IPS-20b (cell line): ENCODE data around the gene OR2B3.
"Not testable (repeated sequence)": the region's sequence is repeated elsewhere in the genome, so short reads cannot be mapped to it uniquely, and the experiment has no call there.

Experiments
- H3K27ac ChIP-seq: one replicate; pipeline ENCODE4 v1.5.1; 2013; ENCODE audit warnings: low read length
- H3K27me3 ChIP-seq: 2 replicates; pipeline ENCODE4 v1.6.1; 2013; ENCODE audit warnings: mild to moderate bottlenecking, low read length, inconsistent platforms; ENCODE audit not compliant: insufficient read depth
- H3K36me3 ChIP-seq: 2 replicates; pipeline ENCODE4 v1.6.1; 2013; ENCODE audit warnings: low read depth, mild to moderate bottlenecking, inconsistent platforms, low read length, moderate library complexity; ENCODE audit not compliant: insufficient read depth
- H3K4me1 ChIP-seq: 2 replicates; pipeline ENCODE4 v1.6.1; 2013; ENCODE audit warnings: mild to moderate bottlenecking, control low read depth, inconsistent platforms, low read length, moderate library complexity; ENCODE audit not compliant: insufficient read depth
- H3K4me3 ChIP-seq: 2 replicates; pipeline ENCODE4 v1.5.1; 2013; ENCODE audit warnings: mild to moderate bottlenecking, low read length, inconsistent platforms
- H3K9ac ChIP-seq: 2 replicates; pipeline ENCODE4 v1.6.1; 2013; ENCODE audit warnings: low read depth, mild to moderate bottlenecking, inconsistent platforms, low read length, moderate library complexity
- H3K9me3 ChIP-seq: 2 replicates; pipeline ENCODE4 v1.6.1; 2013; ENCODE audit warnings: mild to moderate bottlenecking, low read depth, low read length, inconsistent platforms; ENCODE audit not compliant: insufficient read depth

The OR2B3 gene, protein sequence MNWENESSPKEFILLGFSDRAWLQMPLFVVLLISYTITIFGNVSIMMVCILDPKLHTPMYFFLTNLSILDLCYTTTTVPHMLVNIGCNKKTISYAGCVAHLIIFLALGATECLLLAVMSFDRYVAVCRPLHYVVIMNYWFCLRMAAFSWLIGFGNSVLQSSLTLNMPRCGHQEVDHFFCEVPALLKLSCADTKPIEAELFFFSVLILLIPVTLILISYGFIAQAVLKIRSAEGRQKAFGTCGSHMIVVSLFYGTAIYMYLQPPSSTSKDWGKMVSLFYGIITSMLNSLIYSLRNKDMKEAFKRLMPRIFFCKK

DNA sequence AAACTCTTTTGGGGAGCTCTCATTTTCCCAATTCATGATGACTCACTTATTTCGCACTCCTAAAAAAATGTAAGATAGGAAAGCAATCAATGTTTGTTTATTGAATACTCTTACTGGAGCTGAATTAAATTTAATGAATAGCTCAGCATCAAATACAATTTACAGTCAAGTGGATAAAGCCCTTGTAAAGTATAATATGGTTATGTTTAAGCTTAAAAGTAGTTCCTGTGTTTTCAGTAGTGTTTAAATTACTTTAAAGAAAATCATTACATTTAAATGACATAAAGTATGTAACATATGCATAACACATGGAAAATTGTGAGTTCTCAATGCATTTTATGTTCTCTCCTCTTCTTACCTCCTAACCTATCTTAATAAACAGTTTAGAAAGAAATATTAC is at the start of gene OR2B3:
TSS of gene OR2B3 (minus strand) at position 101 of the 400 bp plus-strand sequence. CDS start at position 36, 65 bp downstream.
- Histone ChIP-seq H3K9ac (no peak within 1 kb of the TSS), H3K4me1 (no peaks in the 10 kb centered on the region), H3K4me3 (no peak within 1 kb of the TSS), H3K9me3 (no peaks in the 10 kb centered on the region), H3K36me3 (no peaks in the 10 kb centered on the region), H3K27me3 (no peaks in the 10 kb centered on the region), H3K27ac (no peak within 1 kb of the TSS)

DNA sequence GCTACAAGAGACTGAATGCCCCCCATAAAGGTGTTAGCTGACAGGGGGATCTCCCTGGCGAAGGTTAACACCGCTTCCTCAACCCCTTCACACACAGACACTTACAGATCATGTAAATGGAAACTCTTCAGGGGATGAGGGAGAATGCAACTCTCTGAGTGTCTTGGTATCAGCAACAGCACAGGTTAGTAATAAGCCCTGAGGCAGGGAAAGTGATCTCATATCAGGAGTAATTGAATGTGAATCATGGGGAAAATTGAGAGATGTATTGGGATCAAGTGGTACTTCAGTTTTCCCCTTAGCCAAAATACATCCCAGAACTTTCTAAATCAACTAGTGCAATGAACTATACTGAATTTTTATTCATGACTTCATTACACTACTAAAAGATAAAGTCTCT is 44.6 kb upstream of the OR2B3 start:
- Histone ChIP-seq H3K27me3 (no peaks in the 10 kb centered on the region), H3K9me3 (no peaks in the 10 kb centered on the region), H3K36me3 (no peaks in the 10 kb centered on the region), H3K4me3 (no peak overlapping the region), H3K9ac (no peak overlapping the region), H3K27ac (no peak overlapping the region), H3K4me1 (no peaks in the 10 kb centered on the region)

GRCh38 chr6:29130644-29131043 is 43.5 kb upstream of the OR2B3 start:
- Histone ChIP-seq H3K27me3 (no peaks in the 10 kb centered on the region), H3K9me3 (no peaks in the 10 kb centered on the region), H3K4me1 (no peaks in the 10 kb centered on the region), H3K9ac (no peak overlapping the region), H3K36me3 (no peaks in the 10 kb centered on the region), H3K4me3 (no peak overlapping the region), H3K27ac (no peak overlapping the region)

GRCh38 chr6:29129326-29130012 is 42.4 kb upstream of the OR2B3 start:
- Histone ChIP-seq H3K9ac (no peak overlapping the region), H3K4me3 (no peak overlapping the region), H3K36me3 (no peaks in the 10 kb centered on the region), H3K27ac (no peak overlapping the region), H3K27me3 (no peaks in the 10 kb centered on the region), H3K4me1 (no peaks in the 10 kb centered on the region), H3K9me3 (no peaks in the 10 kb centered on the region)

DNA sequence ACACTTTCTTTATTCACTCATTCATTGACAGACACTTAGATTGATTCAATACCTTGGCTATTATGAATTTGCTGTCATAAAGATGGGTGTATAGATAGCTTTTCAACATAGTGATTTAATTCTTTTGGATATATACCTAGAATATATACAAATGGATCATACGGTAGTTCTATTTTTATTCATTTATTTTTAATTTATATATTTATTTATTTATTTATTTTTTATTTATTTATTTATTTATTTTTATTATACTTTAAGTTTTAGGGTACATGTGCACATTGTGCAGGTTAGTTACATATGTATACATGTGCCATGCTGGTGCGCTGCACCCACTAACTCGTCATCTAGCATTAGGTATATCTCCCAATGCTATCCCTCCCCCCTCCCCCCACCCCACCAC is 27.9 kb upstream of the OR2B3 start:
- H3K9me3 ChIP-seq, H3K27me3 ChIP-seq, H3K4me1 ChIP-seq, H3K36me3 ChIP-seq, H3K9ac ChIP-seq, H3K4me3 ChIP-seq, H3K27ac ChIP-seq: not testable (repeated sequence)

DNA sequence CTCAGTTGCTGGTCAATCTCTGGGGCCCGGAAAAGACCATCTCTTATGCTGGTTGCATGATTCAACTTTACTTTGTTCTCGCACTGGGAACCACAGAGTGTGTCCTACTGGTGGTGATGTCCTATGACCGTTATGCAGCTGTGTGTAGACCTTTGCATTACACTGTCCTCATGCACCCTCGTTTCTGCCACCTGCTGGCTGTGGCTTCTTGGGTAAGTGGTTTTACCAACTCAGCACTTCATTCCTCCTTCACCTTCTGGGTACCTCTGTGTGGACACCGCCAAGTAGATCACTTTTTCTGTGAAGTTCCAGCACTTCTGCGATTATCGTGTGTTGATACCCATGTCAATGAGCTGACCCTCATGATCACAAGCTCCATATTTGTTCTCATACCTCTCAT is 25.0 kb upstream of the OR2B3 start:
- no peaks in the 10 kb centered on the region for H3K9me3 ChIP-seq
- H3K4me3 ChIP-seq = no peak overlapping the region
- H3K36me3 ChIP-seq = no peaks in the 10 kb centered on the region
- no peak overlapping the region for H3K9ac ChIP-seq
- H3K27ac ChIP-seq = no peak overlapping the region
- no peaks in the 10 kb centered on the region for H3K27me3 ChIP-seq
- no peaks in the 10 kb centered on the region for H3K4me1 ChIP-seq

DNA sequence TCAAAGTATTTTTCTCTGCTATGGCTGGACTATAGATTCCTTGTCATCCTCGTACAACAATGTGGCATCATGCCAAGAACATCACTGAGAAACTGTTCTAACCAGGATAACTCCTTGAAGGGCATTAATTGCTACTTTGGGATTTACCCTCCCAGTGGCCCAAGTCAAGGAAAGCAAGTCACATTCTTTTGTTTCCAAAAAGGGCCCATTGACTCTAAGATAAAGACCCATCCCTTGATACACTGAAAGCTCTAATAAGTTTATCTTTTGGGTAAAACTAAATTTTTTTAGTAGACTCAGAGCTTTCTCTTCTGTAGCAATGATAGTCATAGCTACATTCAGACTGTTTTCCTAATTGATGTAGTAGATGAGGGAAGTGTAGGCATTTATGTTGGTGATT is 20.6 kb upstream of the OR2B3 start, which contains the start of gene OR2J3:
TSS of gene OR2J3 (plus strand) at position 301 of the 400 bp plus-strand sequence. CDS start 3,833 bp downstream, outside the sequence.
- Histone ChIP-seq H3K4me1 (no peaks in the 10 kb centered on the region), H3K27ac (no peak within 1 kb of the TSS), H3K27me3 (no peaks in the 10 kb centered on the region), H3K36me3 (no peaks in the 10 kb centered on the region), H3K9me3 (no peaks in the 10 kb centered on the region), H3K9ac (no peak within 1 kb of the TSS), H3K4me3 (no peak within 1 kb of the TSS)

- H3K27me3 ChIP-seq = no peaks in the 10 kb centered on the region
- no peaks in the 10 kb centered on the region for H3K9me3 ChIP-seq
- H3K4me3 ChIP-seq = no peak within 1 kb of the TSS
- H3K4me1 ChIP-seq = no peaks in the 10 kb centered on the region
- no peak within 1 kb of the TSS for H3K27ac ChIP-seq
- no peak within 1 kb of the TSS for H3K9ac ChIP-seq
- no peaks in the 10 kb centered on the region for H3K36me3 ChIP-seq
These were observed 12.1 kb upstream of the OR2B3 start, which contains the start of gene OR2J1 for GRCh38 chr6:29099190-29099589. OR2J1 (plus strand) TSS chr6:29099490; CDS start chr6:29100943, 1,453 bp downstream.

DNA sequence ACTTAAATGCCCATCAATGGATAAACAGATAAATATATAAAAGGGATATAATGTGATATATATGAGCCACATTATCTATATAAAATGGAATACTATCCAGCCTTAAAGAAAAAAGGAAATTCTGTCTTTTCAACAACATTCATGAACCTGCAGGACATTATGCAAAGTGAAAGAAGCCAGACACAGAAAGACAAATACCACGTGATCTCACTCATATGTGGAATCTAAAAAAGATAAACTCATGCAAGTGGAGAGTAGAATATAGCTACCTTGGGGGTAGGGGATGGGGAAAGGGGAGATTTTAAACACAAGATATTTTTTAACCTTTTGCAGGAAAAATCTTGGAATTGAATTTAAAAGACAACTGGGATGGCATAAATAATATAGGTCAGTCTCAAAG is 10.7 kb upstream of the OR2B3 start:
- H3K27ac ChIP-seq = no peak overlapping the region
- H3K4me3 ChIP-seq = no peak overlapping the region
- no peak overlapping the region for H3K9ac ChIP-seq
- no peaks in the 10 kb centered on the region for H3K36me3 ChIP-seq
- H3K27me3 ChIP-seq = no peaks in the 10 kb centered on the region
- no peaks in the 10 kb centered on the region for H3K4me1 ChIP-seq
- no peaks in the 10 kb centered on the region for H3K9me3 ChIP-seq

DNA sequence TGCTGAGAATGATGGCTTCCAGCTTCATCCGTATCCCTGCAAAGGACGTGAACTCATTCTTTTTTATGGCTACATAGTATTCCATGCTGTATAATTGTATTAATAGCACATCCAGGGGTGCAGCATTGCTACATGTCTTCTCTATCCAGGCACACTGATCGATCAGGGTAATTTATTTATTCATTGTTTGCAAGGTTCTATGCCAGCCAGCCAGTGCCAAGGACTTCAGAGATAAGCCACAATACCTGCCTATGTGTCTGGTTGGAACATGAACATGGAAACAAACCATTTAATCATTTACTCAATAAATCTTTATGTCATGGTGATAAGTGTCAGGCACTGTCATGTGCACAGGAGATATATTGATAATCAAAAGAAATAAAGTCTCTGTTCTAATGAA is 5.8 kb upstream of the OR2B3 start:
- no peak overlapping the region for H3K4me3 ChIP-seq
- no peaks in the 10 kb centered on the region for H3K9me3 ChIP-seq
- H3K36me3 ChIP-seq = no peaks in the 10 kb centered on the region
- no peak overlapping the region for H3K27ac ChIP-seq
- H3K27me3 ChIP-seq = no peaks in the 10 kb centered on the region
- no peak overlapping the region for H3K9ac ChIP-seq
- H3K4me1 ChIP-seq = no peaks in the 10 kb centered on the region

DNA sequence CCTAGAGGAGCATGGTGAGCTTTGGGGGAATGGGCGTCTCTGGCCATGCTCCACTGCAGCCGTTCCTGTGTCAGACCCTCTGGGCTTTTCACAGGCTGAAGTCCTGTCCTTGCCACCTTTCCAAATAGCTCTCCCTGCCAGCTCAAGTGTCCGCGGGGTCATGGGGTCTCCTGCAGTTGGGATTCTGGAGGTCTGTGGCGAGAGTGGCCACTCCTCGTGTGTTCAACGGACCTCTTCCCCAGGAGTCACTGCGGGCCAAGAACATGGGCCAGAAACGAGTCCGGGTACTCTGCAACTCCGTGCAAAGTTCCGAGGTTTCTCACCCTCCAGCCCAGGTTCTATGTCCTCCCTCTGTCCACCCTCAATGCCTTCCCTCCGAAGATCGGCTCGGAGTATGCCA is 4.7 kb downstream of the OR2B3 start:
- no peak overlapping the region for H3K9ac ChIP-seq
- H3K4me1 ChIP-seq = no peaks in the 10 kb centered on the region

GRCh38 chr6:29081312-29081711 is 5.8 kb downstream of the OR2B3 start:
- H3K9ac ChIP-seq = no peak overlapping the region
- H3K4me3 ChIP-seq = no peak overlapping the region
- H3K27me3 ChIP-seq = no peaks in the 10 kb centered on the region
- H3K4me1 ChIP-seq = no peaks in the 10 kb centered on the region
- H3K36me3 ChIP-seq = no peaks in the 10 kb centered on the region
- no peaks in the 10 kb centered on the region for H3K9me3 ChIP-seq
- no peak overlapping the region for H3K27ac ChIP-seq

More for the DNA sequence above, 4.7 kb downstream of the OR2B3 start:
- no peaks in the 10 kb centered on the region for H3K36me3 ChIP-seq
- H3K27me3 ChIP-seq = no peaks in the 10 kb centered on the region
- no peaks in the 10 kb centered on the region for H3K9me3 ChIP-seq
- no peak overlapping the region for H3K4me3 ChIP-seq
- H3K27ac ChIP-seq = no peak overlapping the region
